H1 (cell line): ENCODE data around the gene CCDC183. TPM values are rescaled to one million over a fixed set of nuclear protein-coding genes. Genes with fewer than 3 reads are reported as not detected.

Source experiments
- BRCA1 ChIP-seq: IDR thresholded peaks from 2 replicates; pipeline ENCODE4 v1.6.1; 2012; ENCODE audit warnings: low read depth, low read length, improper control_type of control experiment
- CHD1 ChIP-seq: IDR thresholded peaks from 2 replicates; pipeline ENCODE4 v1.6.1; 2012; ENCODE audit warnings: low read depth, low read length, improper control_type of control experiment
- CHD2 ChIP-seq: IDR thresholded peaks from 2 replicates; pipeline ENCODE4 v1.6.1; 2012; ENCODE audit warnings: low read length, improper control_type of control experiment
- CHD7 ChIP-seq: fragments of 300-600 bp; sonication (generic); IDR thresholded peaks from 2 replicates; pipeline ENCODE4 v1.7.1; 2012; ENCODE audit warnings: low read length, moderate library complexity, mild to moderate bottlenecking, inconsistent platforms; ENCODE audit not compliant: insufficient replicate concordance
- CTBP2 ChIP-seq: IDR thresholded peaks from 2 replicates; pipeline ENCODE4 v1.7.0; 2011; ENCODE audit warnings: borderline replicate concordance, mild to moderate bottlenecking, moderate library complexity, mixed read lengths, low read length; ENCODE audit not compliant: insufficient read depth, insufficient read length
- JUN ChIP-seq: IDR thresholded peaks from 2 replicates; pipeline ENCODE4 v1.6.1; 2011; ENCODE audit warnings: low read depth, mild to moderate bottlenecking, improper control_type of control experiment, low read length
- JUND ChIP-seq: IDR thresholded peaks from 2 replicates; pipeline ENCODE4 v1.6.1; 2011; ENCODE audit warnings: mild to moderate bottlenecking, improper control_type of control experiment, low read length
- MAFK ChIP-seq: IDR thresholded peaks from 2 replicates; pipeline ENCODE4 v1.6.1; 2012; ENCODE audit warnings: low read depth, mild to moderate bottlenecking, improper control_type of control experiment, low read length
- RAD21 ChIP-seq, 2 experiments: IDR thresholded peaks in 1 of 2; conservative IDR thresholded peaks in 1 of 2; 2 replicates each; pipeline ENCODE4 v1.6.1; 2011; ENCODE audit warnings: low read depth in 2 of 2, low read length in 2 of 2, improper control_type of control experiment in 1 of 2, inconsistent platforms in 1 of 2, mild to moderate bottlenecking in 1 of 2, moderate library complexity in 1 of 2
- SAP30 ChIP-seq: fragments of 300-600 bp; sonication (generic); IDR thresholded peaks from 2 replicates; pipeline ENCODE4 v1.7.1; 2012; ENCODE audit warnings: low read length, moderate library complexity, mild to moderate bottlenecking, inconsistent platforms; ENCODE audit not compliant: insufficient read depth, insufficient replicate concordance
- SIX5 ChIP-seq: IDR thresholded peaks from 2 replicates; pipeline ENCODE4 v1.6.1; 2011; ENCODE audit warnings: mild to moderate bottlenecking, low read depth, low read length
- SP4 ChIP-seq: IDR thresholded peaks from 2 replicates; pipeline ENCODE4 v1.6.1; 2012; ENCODE audit warnings: low read length, inconsistent platforms
- SRF ChIP-seq: IDR thresholded peaks from 2 replicates; pipeline ENCODE4 v1.6.1; 2011; ENCODE audit warnings: mild to moderate bottlenecking, low read depth, low read length, moderate library complexity
- polyA plus RNA-seq, 7 experiments: library from polyadenylated mRNA; depleted of rRNA in 3 of 7; stranded (reverse) in 5 of 7; unstranded in 2 of 7; fragments of >200 nt in 5 of 7; fragments of 200-250 nt in 2 of 7; gene quantifications; 1 replicate in 5 of 7; 2 replicates in 1 of 7; 4 replicates in 1 of 7; pipeline versions ENCODE4 v1.2.1 to v1.2.3, GENCODE V29; 2011 to 2013; ENCODE audit warnings: missing spikeins in 2 of 7, mixed read lengths in 2 of 7
- total RNA-seq: library from RNA; stranded (reverse); fragmentation: NEBNext Ultra II Directional; extraction: Animal tissue kit (Norgen Biotek cat#: 25700); gene quantifications from 2 replicates; pipeline ENCODE4 v1.2.1, GENCODE V29; 2021

Gene CCDC183
- total and polyA plus RNA-seq, 2 of the 8 experiments (the other 6 are each of a cell fraction or from before 2014, with no cell fraction given): 0.51 to 1.6 TPM

GRCh38 chr9:136806067-136806466, 9.9 kb downstream of the CCDC183 start (continued):
- TF ChIP-seq CHD7: no peak
- TF ChIP-seq CHD1: no peak
- TF ChIP-seq JUN: no peak
- no peak for TF ChIP-seq SP4
- no peak for TF ChIP-seq MAFK
- no peak for TF ChIP-seq CHD2
- no peak for TF ChIP-seq SIX5
- no peak for TF ChIP-seq SAP30
- TF ChIP-seq CTBP2: no peak
- no peak for TF ChIP-seq JUND
- TF ChIP-seq RAD21 (IDR thresholded peaks at IDR 0.05 in 1 of 2, conservative IDR thresholded peaks at IDR 0.05 in 1 of 2; ENCODE audit: low read depth in 2 of 2, low read length in 2 of 2): no peak
- TF ChIP-seq SRF: no peak
- TF ChIP-seq BRCA1: no peak
